Activated T-helper 9 cell treated with anti-CD3 and anti-CD28 coated beads, Interleukin-2, amount 50 U/mL, for 16 hours (primary cell): Measurements from ENCODE around the gene IL22RA1.
A peak's percentile ranks its signal among the peaks of the same experiment; 100 is the strongest.

Experiments used
- DNase-seq: peaks from one replicate; pipeline ENCODE4 v3.0.0-alpha.2; 2020; ENCODE audit warnings: low read depth

IL22RA1 gene

DNA sequence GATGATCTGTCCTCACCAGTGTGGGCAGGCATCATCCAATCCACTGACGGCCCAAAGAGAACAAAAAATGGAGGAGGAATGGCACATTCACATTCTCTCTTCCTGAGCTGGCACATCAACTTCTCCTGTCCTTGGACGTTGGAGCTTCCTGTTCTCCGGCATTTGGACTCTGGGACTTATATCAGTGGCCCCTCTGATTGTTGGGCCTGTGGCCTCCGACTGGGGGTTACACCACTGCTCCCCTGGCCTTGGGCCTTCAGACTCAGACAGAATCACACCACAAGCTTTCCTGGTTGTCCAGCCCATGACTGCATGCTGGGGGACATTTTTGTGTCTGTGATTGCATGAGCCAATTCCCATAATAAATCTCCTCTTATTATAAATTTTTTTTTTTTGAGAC lies 24.1 kb upstream of the IL22RA1 start:
- no peak for DNase-seq

- DNase-seq: no peak
Observed at GRCh38 chr1:24165500-24165899, 22.6 kb upstream of the IL22RA1 start.

GRCh38 chr1:24164004-24164403 lies 21.1 kb upstream of the IL22RA1 start:
- DNase-seq: no peak

- no peak for DNase-seq
Observed at GRCh38 chr1:24162201-24162600, 19.3 kb upstream of the IL22RA1 start.

DNA sequence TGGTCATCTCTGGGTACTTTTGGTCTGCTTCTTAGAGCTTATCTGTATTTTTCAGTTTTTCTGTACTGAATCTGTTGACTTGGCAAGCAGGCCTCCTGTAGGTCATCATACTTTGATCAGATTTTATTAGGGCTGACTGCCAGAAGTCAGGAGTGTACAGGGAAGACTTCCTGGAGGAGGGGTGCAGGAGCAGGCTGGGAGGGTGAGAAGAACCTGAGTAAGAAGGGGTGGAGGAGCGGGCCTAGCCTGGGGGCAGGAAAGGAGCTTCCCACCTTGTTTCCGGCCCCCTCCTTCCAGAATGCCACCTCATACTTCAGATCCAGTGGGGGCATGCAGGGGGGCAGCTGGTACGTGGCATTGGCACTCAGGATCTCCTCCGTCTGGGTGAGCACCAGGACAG lies 18.3 kb upstream of the IL22RA1 start:
- DNase-seq: no peak

DNA sequence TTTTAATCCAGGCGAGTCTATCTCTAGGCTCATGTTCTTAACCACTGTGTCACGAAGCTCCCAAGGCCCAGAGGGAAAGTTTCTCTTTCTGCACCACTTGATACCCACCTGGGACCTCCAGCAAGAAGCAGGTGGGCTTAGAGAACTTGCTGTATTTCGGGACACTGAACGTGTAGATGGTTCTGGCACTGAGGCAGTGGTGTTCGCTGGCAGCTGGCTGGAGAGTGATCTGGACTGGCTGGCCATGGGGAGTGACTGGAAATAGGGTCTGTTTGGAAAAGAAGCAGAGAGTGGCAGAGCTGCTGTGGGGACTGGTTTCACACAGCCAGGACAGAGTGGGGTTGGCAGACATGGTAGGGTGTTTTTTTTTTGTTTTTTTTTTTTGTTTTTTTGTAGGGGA lies 16.4 kb upstream of the IL22RA1 start:
- DNase-seq: no peak

DNA sequence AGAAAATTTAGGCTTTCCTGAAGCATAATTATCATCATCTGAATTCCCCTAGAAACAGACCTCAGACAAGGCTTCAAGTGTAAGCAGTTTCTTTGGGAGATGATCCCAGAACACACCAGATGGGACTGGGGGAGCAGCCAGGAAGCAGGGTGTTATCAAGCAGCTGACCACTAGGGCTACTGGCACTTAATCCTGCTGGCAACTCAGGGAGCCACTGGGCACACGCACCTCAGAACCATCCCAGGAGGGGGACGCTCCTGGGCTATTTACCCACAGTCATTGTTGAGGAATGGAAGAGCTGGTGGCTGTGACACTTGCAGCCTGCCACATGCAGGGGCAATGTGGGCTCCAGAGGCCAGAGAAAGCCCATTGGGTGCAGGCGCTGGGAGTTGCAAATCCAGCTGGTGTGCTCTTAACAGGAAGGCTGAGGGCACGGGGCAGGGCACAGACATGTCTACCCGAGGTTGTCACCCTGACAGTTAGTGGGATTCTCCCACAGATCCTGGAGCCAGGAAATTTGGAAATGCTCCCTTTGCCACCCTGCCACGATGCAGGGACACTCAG lies 15.1 kb upstream of the IL22RA1 start:
- DNase-seq: no peak

DNA sequence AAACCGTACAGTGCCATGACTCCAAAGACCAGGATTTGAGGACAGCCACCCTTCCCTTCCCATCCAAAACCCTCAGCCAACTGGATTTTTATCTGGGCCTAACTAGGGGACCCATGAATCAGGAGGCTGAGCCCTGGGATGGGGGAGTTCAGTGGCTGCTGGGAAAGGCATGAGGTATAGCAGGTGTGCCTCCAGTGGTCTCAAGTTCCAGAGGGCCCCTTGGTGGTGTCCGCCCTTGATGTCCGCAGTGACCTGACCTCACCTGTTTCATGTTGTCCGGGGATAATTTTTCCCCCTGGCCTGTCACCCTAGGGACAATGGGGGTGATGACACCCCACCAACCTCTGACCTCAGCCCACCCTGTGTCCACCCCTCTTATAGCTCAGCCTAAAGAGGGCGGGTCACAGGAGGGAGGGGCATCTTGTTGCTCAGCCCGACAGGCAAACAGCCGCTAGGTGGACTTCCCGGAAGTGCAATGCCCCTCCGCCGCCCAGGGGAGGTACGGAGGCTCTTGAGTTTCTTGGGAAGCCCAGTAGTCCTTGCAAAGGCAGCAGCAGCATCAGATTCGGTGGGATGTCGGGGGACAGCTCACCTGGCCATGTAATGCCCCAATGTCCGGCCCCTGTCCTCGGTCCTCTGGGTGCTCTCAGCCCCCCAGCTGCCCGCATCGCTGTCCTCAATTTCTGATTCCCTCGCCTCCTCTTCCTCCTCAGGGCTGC lies 13.8 kb upstream of the IL22RA1 start:
- DNase-seq: no peak

- DNase-seq: no peak
Observed at GRCh38 chr1:24155011-24155782, 12.3 kb upstream of the IL22RA1 start.

DNA sequence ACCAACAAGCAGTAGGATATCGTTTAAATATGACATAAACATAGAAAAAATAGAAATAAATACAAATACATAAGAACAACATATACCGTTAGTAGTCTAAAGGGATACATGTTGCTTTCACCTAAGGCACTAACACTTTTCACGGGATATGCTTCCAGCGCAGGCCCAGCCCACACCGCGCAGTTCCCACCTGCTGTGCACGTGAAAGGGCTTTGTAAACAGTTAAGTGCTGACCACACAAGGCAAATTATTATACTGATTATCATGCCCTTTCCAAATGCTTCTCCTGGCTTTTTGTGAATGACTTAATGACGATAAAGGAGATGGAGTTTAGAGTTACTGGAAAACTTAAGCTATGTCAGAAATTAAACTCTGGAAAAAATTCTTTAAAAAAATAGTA lies 11.3 kb upstream of the IL22RA1 start:
- no peak for DNase-seq

- DNase-seq: no peak
Observed at GRCh38 chr1:24152631-24153494, 9.9 kb upstream of the IL22RA1 start.

- no peak for DNase-seq
Observed at GRCh38 chr1:24151175-24151533, 8.2 kb upstream of the IL22RA1 start.

DNA sequence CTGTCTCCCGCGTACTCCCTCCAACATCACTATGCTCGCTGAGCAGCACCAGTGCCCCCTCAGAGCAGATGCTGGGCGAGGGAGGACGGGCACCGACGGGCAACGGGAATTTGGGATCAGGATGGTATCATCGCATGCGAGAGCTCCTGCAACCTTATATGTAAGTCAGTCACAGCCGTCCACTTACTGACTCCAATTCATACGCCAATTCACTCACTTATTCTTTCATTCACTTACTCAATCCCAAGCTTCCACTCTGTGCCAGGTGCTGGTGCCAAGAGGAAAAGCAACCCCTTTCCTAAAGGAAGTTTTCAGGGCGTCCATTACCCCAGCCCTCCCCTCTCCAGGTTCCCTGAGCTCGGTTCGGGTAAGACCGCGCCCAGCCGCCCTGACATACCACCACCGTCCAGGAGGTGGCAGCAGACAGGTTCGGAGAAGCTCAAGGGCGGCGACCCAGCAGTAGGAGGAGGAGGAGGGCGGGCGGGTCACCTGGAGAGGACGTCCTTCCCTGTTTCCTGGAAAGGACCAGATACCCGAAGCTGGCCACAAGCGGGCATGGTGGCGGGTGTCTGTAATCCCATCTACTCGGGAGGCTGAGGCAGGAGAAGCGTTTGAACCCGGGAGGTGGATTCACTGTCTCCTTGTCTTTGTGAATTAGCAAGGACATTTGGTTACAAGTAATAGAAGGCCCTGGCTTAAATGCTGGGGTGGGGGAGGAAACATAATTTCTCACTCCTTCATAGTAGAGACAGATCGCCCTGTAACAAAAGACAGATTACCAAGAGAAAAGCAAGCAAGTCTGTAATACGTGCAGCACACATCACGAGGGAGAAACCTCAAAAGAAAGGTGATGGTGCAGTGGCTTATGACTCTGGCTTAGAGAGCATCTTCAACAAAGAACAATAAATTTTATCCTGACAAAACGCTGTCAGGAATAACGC lies 7.6 kb upstream of the IL22RA1 start:
- peak; percentile 81 for DNase-seq

- peak; percentile 17 for DNase-seq
Observed at GRCh38 chr1:24149866-24150233, 6.9 kb upstream of the IL22RA1 start.

DNA sequence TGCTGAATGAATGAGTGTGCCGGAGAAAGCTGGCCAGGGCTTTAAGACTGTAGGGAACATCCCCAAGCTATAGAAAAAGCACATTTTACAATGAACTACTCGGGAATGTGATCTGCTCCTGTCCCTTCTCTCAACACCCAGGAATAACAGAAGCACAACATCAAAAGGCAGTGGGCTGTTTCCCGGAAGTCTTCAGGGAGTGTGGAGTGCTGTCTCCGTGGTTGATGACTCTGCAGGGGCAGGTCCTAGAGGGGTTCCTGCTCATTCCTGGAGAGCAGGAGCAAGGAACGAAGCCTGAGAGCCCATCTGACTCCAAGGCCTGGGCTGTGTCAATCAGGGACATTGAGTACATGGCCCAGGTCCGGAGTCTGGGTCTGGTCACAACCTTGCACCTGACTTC lies 4.9 kb upstream of the IL22RA1 start:
- DNase-seq: no peak

GRCh38 chr1:24147194-24147593 lies 4.3 kb upstream of the IL22RA1 start:
- DNase-seq: no peak

GRCh38 chr1:24141311-24141997 lies 1.5 kb downstream of the IL22RA1 start:
- DNase-seq: no peak

DNA sequence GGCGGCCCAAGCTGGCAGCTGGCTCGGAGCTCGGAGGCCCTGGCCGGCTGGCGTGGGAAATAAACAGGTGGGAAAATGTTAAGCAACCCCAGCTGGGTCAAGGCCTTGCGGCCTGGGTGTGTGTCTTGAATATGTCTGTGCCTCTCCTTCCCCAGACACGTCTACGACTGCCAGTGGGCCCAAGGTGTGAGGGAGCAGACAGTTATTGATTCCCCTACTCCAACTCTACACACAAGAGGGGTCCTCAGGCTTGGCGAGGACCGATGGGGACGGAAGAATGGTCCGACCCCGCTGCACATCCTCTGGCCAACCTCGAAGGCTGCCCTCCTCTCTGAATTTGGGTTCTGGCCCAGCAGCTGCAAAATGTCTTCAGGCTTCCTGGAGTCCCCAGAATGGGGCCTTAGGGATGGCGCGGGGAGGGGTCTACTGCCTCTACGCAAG lies 2.2 kb downstream of the IL22RA1 start:
- DNase-seq: no peak

DNA sequence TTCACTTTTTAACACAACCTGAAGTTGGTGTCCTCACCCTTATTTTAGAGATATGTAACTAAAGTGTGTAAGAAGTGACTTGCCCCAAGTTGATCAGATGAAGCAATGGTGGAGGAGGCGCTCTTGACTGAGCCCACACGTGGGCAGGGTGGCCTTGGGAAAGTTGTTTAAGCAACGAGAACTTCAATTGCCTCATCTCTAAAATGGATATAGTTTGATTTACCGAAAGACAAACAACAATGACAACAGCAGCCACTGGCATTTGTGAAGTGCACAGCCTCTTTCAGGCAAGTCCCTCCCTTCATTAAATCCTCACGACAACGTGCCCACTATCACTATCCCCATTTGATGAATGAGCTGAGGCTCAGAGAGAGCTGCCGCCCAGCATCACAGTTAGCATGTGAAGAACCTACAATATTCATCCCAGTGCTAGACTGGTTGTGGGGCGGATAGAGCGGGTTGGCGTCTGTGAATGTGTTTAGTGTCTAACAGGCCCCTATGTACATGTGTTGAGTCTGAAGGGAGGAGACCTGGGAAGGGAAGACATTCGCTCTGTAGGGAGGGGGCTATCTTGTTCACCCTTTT lies 3.0 kb downstream of the IL22RA1 start:
- no peak for DNase-seq

DNA sequence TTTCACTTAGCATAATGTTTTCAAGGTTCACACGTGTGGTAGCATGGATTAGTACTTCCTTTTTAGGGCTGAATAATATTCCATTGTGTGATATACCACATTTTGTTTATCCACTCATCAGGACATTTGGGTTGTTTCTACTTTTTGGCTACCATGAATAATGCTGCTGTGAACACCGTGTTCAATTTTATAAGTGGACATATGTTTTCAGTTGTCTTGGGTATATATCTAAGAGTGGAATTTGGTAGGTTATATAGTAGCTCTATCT lies 3.8 kb downstream of the IL22RA1 start:
- DNase-seq: no peak
